Fibroblast of the aortic adventitia (primary cell): Measurements from ENCODE around the gene TMEM132D. TPM values are rescaled to one million over a fixed set of nuclear protein-coding genes. Genes with fewer than 3 reads are reported as not detected.

Experiments
- DNase-seq: peaks from one replicate; pipeline ENCODE4 v3.0.0-alpha.2; 2010; ENCODE audit warnings: low read depth
- H3K4me3 ChIP-seq: 2 replicates; pipeline ENCODE4 v1.5.1; 2011; ENCODE audit warnings: low read depth, mild to moderate bottlenecking, control low read depth, low read length, moderate library complexity
- total RNA-seq: library from RNA; depleted of rRNA; stranded (reverse); fragments of >200 nt; gene quantifications from 2 replicates; pipeline ENCODE4 v1.2.3, GENCODE V29; 2012; ENCODE audit warnings: low replicate concordance
- TF ChIP-seq, protein P1 (sequence below): IDR thresholded peaks from 2 replicates; pipeline ENCODE4 v1.5.1; 2011; ENCODE audit warnings: mild to moderate bottlenecking, low read length, control low read depth, inconsistent platforms; ENCODE audit not compliant: insufficient read depth

The TMEM132D gene
- total RNA-seq, 1 donor = not detected

DNA sequence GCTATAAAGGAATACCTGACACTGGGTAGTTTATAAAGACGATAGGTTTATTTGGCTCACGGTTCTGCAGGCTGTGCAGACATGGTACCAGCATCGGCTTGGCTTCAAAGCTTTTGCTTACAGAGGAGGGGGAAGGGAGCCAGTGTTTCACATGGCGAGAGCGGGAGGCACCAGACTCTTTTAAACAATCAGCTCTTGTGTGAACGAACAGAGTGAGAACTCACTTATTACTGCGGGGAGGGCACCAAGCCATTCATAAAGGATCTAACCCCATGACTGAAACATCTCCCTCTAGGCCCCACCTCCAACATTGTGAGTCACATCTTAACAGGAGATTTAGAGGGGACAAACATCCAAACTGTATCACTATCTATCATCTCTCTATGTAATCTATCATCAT, 227.4 kb downstream of the TMEM132D start:
- DNase-seq = no peak

DNA sequence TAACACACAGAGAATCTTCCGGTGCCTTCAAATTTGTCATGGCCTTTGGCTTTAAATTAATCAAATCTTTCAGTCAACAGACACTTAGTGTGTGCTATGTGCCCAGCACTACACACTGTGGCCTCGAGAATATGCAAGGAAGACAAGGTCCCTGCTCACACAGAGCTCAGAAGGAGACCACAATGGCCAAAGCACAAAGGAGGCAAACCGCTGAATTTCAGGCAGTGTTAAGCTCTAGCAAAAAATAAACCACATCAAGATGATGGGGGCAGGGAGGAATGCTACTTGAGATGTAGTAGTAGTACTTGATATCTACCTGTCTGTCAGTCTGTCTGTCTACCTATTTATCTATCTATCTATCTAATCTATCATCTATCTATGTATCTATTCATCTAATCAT, 227.9 kb downstream of the TMEM132D start:
- TF ChIP-seq, protein P1, sequence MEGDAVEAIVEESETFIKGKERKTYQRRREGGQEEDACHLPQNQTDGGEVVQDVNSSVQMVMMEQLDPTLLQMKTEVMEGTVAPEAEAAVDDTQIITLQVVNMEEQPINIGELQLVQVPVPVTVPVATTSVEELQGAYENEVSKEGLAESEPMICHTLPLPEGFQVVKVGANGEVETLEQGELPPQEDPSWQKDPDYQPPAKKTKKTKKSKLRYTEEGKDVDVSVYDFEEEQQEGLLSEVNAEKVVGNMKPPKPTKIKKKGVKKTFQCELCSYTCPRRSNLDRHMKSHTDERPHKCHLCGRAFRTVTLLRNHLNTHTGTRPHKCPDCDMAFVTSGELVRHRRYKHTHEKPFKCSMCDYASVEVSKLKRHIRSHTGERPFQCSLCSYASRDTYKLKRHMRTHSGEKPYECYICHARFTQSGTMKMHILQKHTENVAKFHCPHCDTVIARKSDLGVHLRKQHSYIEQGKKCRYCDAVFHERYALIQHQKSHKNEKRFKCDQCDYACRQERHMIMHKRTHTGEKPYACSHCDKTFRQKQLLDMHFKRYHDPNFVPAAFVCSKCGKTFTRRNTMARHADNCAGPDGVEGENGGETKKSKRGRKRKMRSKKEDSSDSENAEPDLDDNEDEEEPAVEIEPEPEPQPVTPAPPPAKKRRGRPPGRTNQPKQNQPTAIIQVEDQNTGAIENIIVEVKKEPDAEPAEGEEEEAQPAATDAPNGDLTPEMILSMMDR = no peak
- no peak overlapping the region for H3K4me3 ChIP-seq
- DNase-seq = no peak

More for the DNA sequence above, 227.4 kb downstream of the TMEM132D start:
- TF ChIP-seq, protein P1 = no peak
- no peak overlapping the region for H3K4me3 ChIP-seq

- no peak overlapping the region for H3K4me3 ChIP-seq
- no peak for DNase-seq
- TF ChIP-seq, protein P1 = no peak
These were observed 228.3 kb downstream of the TMEM132D start for GRCh38 chr12:129675496-129675895.

GRCh38 chr12:129673806-129674205, 230.0 kb downstream of the TMEM132D start:
- TF ChIP-seq, protein P1 = no peak
- no peak overlapping the region for H3K4me3 ChIP-seq
- DNase-seq = no peak

GRCh38 chr12:129672110-129672509, 231.7 kb downstream of the TMEM132D start:
- no peak overlapping the region for H3K4me3 ChIP-seq
- DNase-seq = no peak
- TF ChIP-seq, protein P1 = no peak

GRCh38 chr12:129670256-129670920, 233.4 kb downstream of the TMEM132D start:
- TF ChIP-seq, protein P1 = no peak
- no peak for DNase-seq
- no peak overlapping the region for H3K4me3 ChIP-seq

DNA sequence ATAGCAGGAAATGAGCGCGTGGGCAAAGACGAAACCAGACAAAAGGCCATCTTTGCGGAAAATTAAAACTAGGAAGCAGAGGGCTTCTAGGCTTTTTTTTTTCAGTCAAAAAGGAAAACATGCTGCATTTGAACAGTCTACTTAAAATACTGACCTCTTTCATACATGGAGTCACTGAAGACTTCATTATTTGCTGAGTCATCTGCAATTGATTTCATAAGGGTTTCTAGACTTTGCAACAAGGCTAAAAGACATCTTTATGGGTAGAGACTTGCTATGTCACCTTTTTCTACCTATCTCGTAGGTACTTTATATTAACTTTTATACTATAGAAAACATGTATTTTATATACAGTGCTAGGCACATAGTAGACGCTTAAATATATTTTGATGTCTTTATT, 238.4 kb downstream of the TMEM132D start:
- no peak for DNase-seq
- no peak overlapping the region for H3K4me3 ChIP-seq
- TF ChIP-seq, protein P1 = no peak
